GM19239 (cell line): ENCODE data around the gene ANGPTL1.

Source experiments
- DNase-seq: peaks from one replicate; pipeline ENCODE4 v3.0.0; 2011; ENCODE audit warnings: low spot score; ENCODE audit not compliant: insufficient read length
- FAIRE-seq: peaks from 2 replicates; lab custom pipeline; 2011; peaks lifted over from hg19 to GRCh38; lab: Jason Lieb, UNC

Gene ANGPTL1

DNA sequence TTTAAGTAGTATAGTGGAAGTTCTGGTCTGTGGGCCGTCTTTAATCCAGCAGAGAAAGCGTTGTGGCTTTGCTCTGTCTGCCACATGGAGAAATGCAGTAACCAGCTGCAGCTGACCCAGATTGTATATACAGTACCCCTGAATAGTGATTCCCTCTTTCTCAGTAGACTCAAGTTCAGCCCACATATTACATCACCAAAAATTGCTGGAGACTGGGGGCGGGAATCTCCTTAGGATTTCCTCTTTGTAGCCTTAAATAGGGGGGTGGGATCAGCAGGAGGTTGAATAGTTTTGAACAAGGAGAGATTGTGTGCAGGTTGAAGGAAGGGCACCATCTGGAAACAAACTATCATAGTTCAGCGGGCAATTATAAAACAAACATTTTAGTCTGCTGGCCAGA lies at the start of gene ANGPTL1:
TSS of gene ANGPTL1 (minus strand) at position 134 of the 400 bp plus-strand sequence. CDS start 5,301 bp downstream, outside the sequence.
- DNase-seq (no peak), FAIRE-seq (no peak)

GRCh38 chr1:178919581-178919980 lies 48.7 kb upstream of the ANGPTL1 start:
- FAIRE-seq (no peak), DNase-seq (no peak)

- DNase-seq (no peak), FAIRE-seq (no peak)
These were observed 48.1 kb upstream of the ANGPTL1 start for GRCh38 chr1:178918955-178919354.

DNA sequence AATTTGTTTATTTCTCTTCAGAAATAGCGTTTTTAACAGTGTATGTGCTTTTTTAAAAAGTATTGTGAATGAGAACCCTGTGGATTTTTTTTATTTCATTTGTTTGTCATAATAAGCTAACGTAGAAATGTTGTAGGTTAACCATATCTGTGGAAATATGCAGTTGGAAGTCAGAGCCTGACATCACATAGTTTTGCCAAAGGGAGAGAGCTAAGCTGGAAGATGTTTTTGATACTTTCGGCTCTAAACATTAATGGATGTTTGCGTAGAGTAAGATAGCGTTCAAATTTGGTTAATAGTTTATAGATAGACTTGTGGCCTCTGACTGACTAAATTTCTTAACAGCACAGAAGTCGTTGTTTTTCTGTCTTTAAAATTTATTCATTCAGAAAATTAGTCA lies 47.4 kb upstream of the ANGPTL1 start:
- FAIRE-seq, result no peak
- no peak for DNase-seq

DNA sequence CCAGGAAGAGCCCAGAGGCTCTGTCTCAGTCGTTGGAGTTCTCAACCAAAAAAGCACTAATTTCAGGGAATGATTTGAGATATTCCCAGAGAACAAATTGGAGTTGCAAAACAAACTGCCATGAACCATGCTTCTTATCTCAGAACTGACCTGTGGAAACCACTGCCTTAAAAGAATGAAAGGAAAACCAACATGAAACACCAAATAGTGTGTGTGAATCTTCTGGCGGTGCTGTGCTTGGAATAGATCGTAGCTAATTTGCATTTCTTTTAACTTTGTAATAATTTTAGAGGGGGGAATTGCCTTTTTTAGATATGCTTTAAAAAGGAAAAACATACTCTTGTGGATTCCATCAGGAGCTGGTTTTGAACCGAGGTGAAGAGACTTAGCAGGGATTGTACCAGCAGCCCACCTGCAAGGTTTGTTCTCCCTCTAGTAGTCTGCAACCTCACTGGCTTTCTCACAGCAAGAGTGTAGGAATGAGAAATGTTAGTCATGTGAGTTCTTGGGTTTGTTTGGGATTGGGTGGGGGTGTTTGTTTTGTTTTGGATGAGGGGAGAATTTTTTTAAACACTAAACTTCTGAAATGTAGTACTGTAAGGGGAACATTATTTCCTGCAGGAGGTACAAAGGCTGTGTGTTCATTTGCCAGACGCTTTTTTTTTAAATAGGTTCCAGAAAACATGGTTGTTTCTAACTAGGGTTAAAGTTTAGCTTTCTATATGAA lies 45.7 kb upstream of the ANGPTL1 start:
- peak; percentile 86 for FAIRE-seq
- DNase-seq, result no peak

- no peak for FAIRE-seq
- no peak for DNase-seq
These were observed 41.7 kb upstream of the ANGPTL1 start for GRCh38 chr1:178912597-178912996.

GRCh38 chr1:178910023-178910422 lies 39.1 kb upstream of the ANGPTL1 start:
- no peak for FAIRE-seq

GRCh38 chr1:178908358-178908757 lies 37.5 kb upstream of the ANGPTL1 start:
- FAIRE-seq, result no peak

More at GRCh38 chr1:178910023-178910422, 39.1 kb upstream of the ANGPTL1 start:
- DNase-seq, result no peak

GRCh38 chr1:178901482-178902125 lies 30.7 kb upstream of the ANGPTL1 start:
- no peak for DNase-seq
- no peak for FAIRE-seq

More at GRCh38 chr1:178908358-178908757, 37.5 kb upstream of the ANGPTL1 start:
- DNase-seq, result no peak

GRCh38 chr1:178899402-178899801 lies 28.5 kb upstream of the ANGPTL1 start:
- FAIRE-seq, result no peak
- no peak for DNase-seq

- DNase-seq, result no peak
- FAIRE-seq, result no peak
These were observed 27.5 kb upstream of the ANGPTL1 start for GRCh38 chr1:178898401-178898800.

GRCh38 chr1:178895928-178896327 lies 25.1 kb upstream of the ANGPTL1 start:
- FAIRE-seq, result no peak
- no peak for DNase-seq

DNA sequence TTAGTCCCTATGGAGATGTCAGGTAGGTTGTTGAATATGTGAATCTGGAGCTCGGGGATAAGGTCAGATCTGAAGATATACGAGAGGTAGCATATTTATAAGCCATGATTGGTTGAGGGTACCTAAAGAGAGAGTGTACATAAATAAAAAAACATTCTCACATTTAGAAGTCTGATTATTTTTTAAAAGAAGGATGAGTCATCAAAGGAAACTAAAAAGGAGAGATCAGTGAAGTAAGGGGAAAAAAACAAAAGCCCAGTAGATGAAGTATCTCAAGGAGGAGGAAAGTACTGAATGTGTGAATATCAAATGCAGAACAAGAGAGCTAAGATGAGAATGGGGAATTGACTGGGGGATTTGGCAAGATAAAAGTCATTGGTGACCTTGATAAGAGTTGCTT lies 15.7 kb upstream of the ANGPTL1 start:
- FAIRE-seq (no peak), DNase-seq (no peak)

GRCh38 chr1:178885869-178886268 lies 15.0 kb upstream of the ANGPTL1 start:
- FAIRE-seq (no peak), DNase-seq (no peak)

GRCh38 chr1:178881950-178882349 lies 11.1 kb upstream of the ANGPTL1 start:
- DNase-seq, result no peak
- FAIRE-seq, result no peak

- no peak for FAIRE-seq
- DNase-seq, result no peak
These were observed 7.0 kb upstream of the ANGPTL1 start for GRCh38 chr1:178877896-178878295.

- no peak for DNase-seq
- no peak for FAIRE-seq
These were observed 5.1 kb upstream of the ANGPTL1 start for GRCh38 chr1:178875936-178876335.

DNA sequence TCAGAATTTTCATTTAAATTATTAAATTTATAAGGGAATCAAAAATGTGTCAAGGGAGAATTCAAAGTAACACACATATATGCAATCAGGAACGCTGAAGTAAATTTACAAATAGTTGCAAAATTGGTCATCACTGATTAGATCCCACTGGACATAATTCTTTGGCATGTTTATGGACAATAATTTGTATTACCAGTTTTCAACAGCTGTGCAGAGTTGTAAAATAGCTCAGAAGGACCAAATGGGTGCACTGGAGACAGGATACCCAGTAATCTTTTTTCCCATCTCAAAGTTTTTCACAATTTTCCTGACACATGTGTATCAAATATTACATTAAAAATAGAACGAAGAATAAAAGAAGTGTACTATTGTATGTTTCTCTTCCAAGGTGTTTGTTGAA lies 4.1 kb upstream of the ANGPTL1 start:
- DNase-seq (no peak), FAIRE-seq (no peak)

DNA sequence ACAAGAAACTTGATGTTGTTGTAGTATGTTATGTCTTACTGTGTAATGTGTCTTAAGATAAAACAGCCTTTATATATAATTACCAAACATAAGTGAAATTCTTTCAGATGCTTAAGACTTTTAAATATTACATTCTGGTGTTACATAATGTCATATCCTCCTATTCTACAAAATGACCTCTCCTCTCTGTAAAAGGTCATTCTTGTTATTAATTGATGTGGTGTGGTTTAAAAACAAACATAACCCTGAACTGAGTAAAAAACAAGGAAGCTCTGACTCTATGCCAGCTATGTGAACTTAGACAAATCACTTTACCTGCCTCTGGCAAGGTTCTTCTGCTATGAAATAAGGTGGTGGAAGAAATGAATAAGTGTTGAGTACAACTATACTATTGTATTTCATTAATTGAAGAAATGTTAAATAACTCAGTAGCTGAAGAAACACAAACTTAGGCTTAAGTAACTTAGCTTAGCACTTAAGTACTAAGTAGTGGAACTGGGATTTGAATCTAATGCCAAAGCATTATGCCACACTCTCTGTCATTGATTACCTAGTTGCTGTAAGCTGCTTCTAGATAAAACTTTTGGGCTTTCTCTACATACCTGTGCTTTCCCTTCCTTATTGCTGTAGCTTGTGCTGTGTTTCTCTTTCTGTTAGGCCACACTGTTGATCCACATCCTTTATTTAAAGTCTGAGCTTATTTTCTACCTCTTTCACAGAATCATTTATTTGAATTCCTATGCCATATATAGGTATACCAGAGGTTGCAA lies 859 bp upstream of the ANGPTL1 start:
- FAIRE-seq (peak; percentile 26), DNase-seq (no peak)

GRCh38 chr1:178870221-178870620 lies 656 bp downstream of the ANGPTL1 start:
- DNase-seq, result no peak
- peak; percentile 18 for FAIRE-seq

- FAIRE-seq (no peak), DNase-seq (no peak)
These were observed 1.7 kb downstream of the ANGPTL1 start for GRCh38 chr1:178869119-178869697.
